Cardiac muscle cell (in vitro differentiated cells and primary cell): ENCODE data around the gene PADI2. TPM values are rescaled to one million over a fixed set of nuclear protein-coding genes. Genes with fewer than 3 reads are reported as not detected.

Experiments
- DNase-seq, 2 donors: peaks; one replicate each; pipeline versions ENCODE4 v3.0.0 to v3.0.0-alpha.2; 2010 to 2017; ENCODE audit warnings: low read depth in 1 of 2, low spot score in 1 of 2
- H3K27ac ChIP-seq: fragments of 200-600 bp; sonication (generic); 2 replicates; pipeline ENCODE4 v1.5.1; 2016
- H3K27me3 ChIP-seq: fragments of 200-600 bp; sonication (generic); 2 replicates; pipeline ENCODE4 v1.6.0; 2016; ENCODE audit warnings: control low read depth
- H3K36me3 ChIP-seq: fragments of 200-600 bp; sonication (generic); 2 replicates; pipeline ENCODE4 v1.5.1; 2016; ENCODE audit warnings: control low read depth
- H3K4me1 ChIP-seq: fragments of 200-600 bp; sonication (generic); 2 replicates; pipeline ENCODE4 v1.8.1; 2017; ENCODE audit warnings: low read depth, mild to moderate bottlenecking, mixed run types
- H3K4me3 ChIP-seq: fragments of 200-600 bp; sonication (generic); 2 replicates; pipeline ENCODE4 v1.5.1; 2016; ENCODE audit warnings: mild to moderate bottlenecking
- H3K9me3 ChIP-seq: fragments of 200-600 bp; sonication (generic); 2 replicates; pipeline ENCODE4 v1.5.1; 2017; ENCODE audit warnings: low read depth, mild to moderate bottlenecking, control low read depth
- CTCF ChIP-seq: IDR thresholded peaks from 2 replicates; pipeline ENCODE4 v1.5.1; 2012; ENCODE audit warnings: low read depth, mild to moderate bottlenecking, low read length
- polyA plus RNA-seq: library from polyadenylated mRNA; unstranded; fragments of >200 nt; fragmentation: Nextera tagmentation; extraction: Ambion mirVana; gene quantifications from 2 replicates; pipeline ENCODE4 v1.2.1, GENCODE V29; 2016
- total RNA-seq: library from RNA; depleted of rRNA; stranded (reverse); fragments of >200 nt; gene quantifications from 2 replicates; pipeline ENCODE4 v1.2.3, GENCODE V29; 2016

The PADI2 gene
- total and polyA plus RNA-seq, 2 experiments from 2014 or later = 0.11 to 0.54 TPM

GRCh38 chr1:17108360-17108759, 10.9 kb downstream of the PADI2 start:
- Histone ChIP-seq H3K4me3 (no peak overlapping the region), H3K4me1 (peaks cover 6% of the 10 kb centered on the region)
- no peak for DNase-seq

GRCh38 chr1:17104782-17105181, 14.5 kb downstream of the PADI2 start:
- H3K9me3 ChIP-seq = no peaks in the 10 kb centered on the region
- H3K27me3 ChIP-seq = no peaks in the 10 kb centered on the region
- no peak overlapping the region for H3K4me3 ChIP-seq
- no peaks in the 10 kb centered on the region for H3K36me3 ChIP-seq
- no peak for DNase-seq
- no peak overlapping the region for H3K27ac ChIP-seq
- no peak for TF ChIP-seq CTCF
- H3K4me1 ChIP-seq = peaks cover 3% of the 10 kb centered on the region

More at GRCh38 chr1:17108360-17108759, 10.9 kb downstream of the PADI2 start:
- no peak for TF ChIP-seq CTCF
- Histone ChIP-seq H3K27ac (no peak overlapping the region), H3K9me3 (no peaks in the 10 kb centered on the region), H3K27me3 (no peaks in the 10 kb centered on the region), H3K36me3 (no peaks in the 10 kb centered on the region)

- Histone ChIP-seq H3K9me3 (no peaks in the 10 kb centered on the region), H3K4me3 (no peak overlapping the region), H3K27me3 (no peaks in the 10 kb centered on the region), H3K27ac (no peak overlapping the region), H3K4me1 (no peaks in the 10 kb centered on the region), H3K36me3 (no peaks in the 10 kb centered on the region)
- TF ChIP-seq CTCF = no peak
- DNase-seq = no peak
Observed at GRCh38 chr1:17102232-17102631, 17.0 kb downstream of the PADI2 start.

GRCh38 chr1:17101261-17101660, 18.0 kb downstream of the PADI2 start:
- Histone ChIP-seq H3K27ac (no peak overlapping the region), H3K27me3 (no peaks in the 10 kb centered on the region), H3K9me3 (no peaks in the 10 kb centered on the region), H3K4me1 (no peaks in the 10 kb centered on the region), H3K36me3 (no peaks in the 10 kb centered on the region), H3K4me3 (no peak overlapping the region)
- no peak for TF ChIP-seq CTCF
- no peak for DNase-seq

- H3K36me3 ChIP-seq = no peaks in the 10 kb centered on the region
- H3K27ac ChIP-seq = no peak overlapping the region
- TF ChIP-seq CTCF = no peak
- H3K9me3 ChIP-seq = no peaks in the 10 kb centered on the region
- DNase-seq = no peak
- H3K27me3 ChIP-seq = no peaks in the 10 kb centered on the region
- no peak overlapping the region for H3K4me3 ChIP-seq
- no peaks in the 10 kb centered on the region for H3K4me1 ChIP-seq
Observed at GRCh38 chr1:17099616-17100340, 19.5 kb downstream of the PADI2 start.
